CD4-positive, CD25-positive, alpha-beta regulatory T cell (primary cell): Measurements from ENCODE around the gene RBM22. TPM values are rescaled to one million over a fixed set of nuclear protein-coding genes. Genes with fewer than 3 reads are reported as not detected.

ENCODE experiments used
- ATAC-seq, 2 donors: fragments of 150-1000 bp; cut with Tn5 transposase; one replicate each; pipeline ENCODE4 v1.10.0; 2021; ENCODE audit warnings: low read depth in 2 of 2, moderate number of reproducible peaks in 2 of 2, moderate library complexity in 1 of 2
- DNase-seq, 3 donors: peaks; one replicate each; pipeline versions ENCODE4 v3.0.0 to v3.0.0-alpha.2; 2012 to 2022; ENCODE audit warnings: mixed read lengths in 1 of 3
- H3K27ac ChIP-seq: one replicate; pipeline ENCODE4 v1.7.0; 2013; ENCODE audit warnings: mild to moderate bottlenecking, low read length; ENCODE audit not compliant: insufficient read depth, poor library complexity, severe bottlenecking
- H3K27me3 ChIP-seq: one replicate; pipeline ENCODE4 v1.7.0; 2013; ENCODE audit warnings: low read length; ENCODE audit not compliant: control insufficient read depth, insufficient read depth
- H3K36me3 ChIP-seq: one replicate; pipeline ENCODE4 v1.7.0; 2013; ENCODE audit warnings: mild to moderate bottlenecking, low read length, moderate library complexity; ENCODE audit not compliant: control insufficient read depth, insufficient read depth
- H3K4me1 ChIP-seq: 2 replicates; pipeline ENCODE4 v1.7.0; 2013; ENCODE audit warnings: mild to moderate bottlenecking, low read length; ENCODE audit not compliant: insufficient read depth, control insufficient read depth, poor library complexity, severe bottlenecking
- H3K4me3 ChIP-seq: one replicate; pipeline ENCODE4 v1.7.0; 2013; ENCODE audit warnings: low read depth, mild to moderate bottlenecking, low read length, moderate library complexity
- H3K9me3 ChIP-seq, 2 experiments: 1 replicate in 1 of 2; 2 replicates in 1 of 2; pipeline ENCODE4 v1.7.0; 2013; ENCODE audit warnings: low read length in 2 of 2, mild to moderate bottlenecking in 1 of 2, moderate library complexity in 1 of 2; ENCODE audit not compliant: control insufficient read depth in 2 of 2
- H3K27ac Mint-ChIP-seq, 3 donors: one replicate each; pipeline ENCODE4 v1.8.0; 2020 to 2022; ENCODE audit warnings: mild to moderate bottlenecking in 3 of 3, mixed read lengths in 3 of 3, moderate library complexity in 2 of 3
- H3K27me3 Mint-ChIP-seq: one replicate; pipeline ENCODE4 v1.8.0; 2022; ENCODE audit warnings: mild to moderate bottlenecking, mixed read lengths
- H3K36me3 Mint-ChIP-seq: one replicate; pipeline ENCODE4 v1.8.0; 2020; ENCODE audit warnings: mixed read lengths
- H3K4me1 Mint-ChIP-seq, 4 donors: one replicate each; pipeline ENCODE4 v1.8.0; 2020 to 2022; ENCODE audit warnings: mixed read lengths in 4 of 4, mild to moderate bottlenecking in 1 of 4
- H3K4me3 Mint-ChIP-seq, 4 donors: one replicate each; pipeline ENCODE4 v1.8.0; 2020 to 2022; ENCODE audit warnings: mild to moderate bottlenecking in 4 of 4, mixed read lengths in 4 of 4, moderate library complexity in 3 of 4
- H3K9me3 Mint-ChIP-seq, 7 donors: one replicate each; pipeline ENCODE4 v1.8.0; 2020 to 2022; ENCODE audit warnings: mixed read lengths in 7 of 7, mild to moderate bottlenecking in 3 of 7, moderate library complexity in 2 of 7
- polyA plus RNA-seq, 4 donors: library from polyadenylated mRNA; unstranded; fragments of 300-500 nt; fragmentation: Illumina TruSeq; gene quantifications; one replicate each; pipeline ENCODE4 v1.2.3, GENCODE V29; 2021
- total RNA-seq: library from RNA; stranded (reverse); gene quantifications from one replicate; pipeline ENCODE4 v1.2.3, GENCODE V29; 2022

The RBM22 gene
- total and polyA plus RNA-seq, 5 donors from 2014 or later, result 67.9 to 109 (median 70.5) TPM

- H3K27ac Mint-ChIP-seq, result peak within 1 kb of the TSS in 2 of 3 donors; percentile 25 to 70
Measured at GRCh38 chr5:150661086-150661485, 39.8 kb downstream of the RBM22 start, which contains the start of gene MYOZ3. MYOZ3 (plus strand) TSS chr5:150661251; CDS start chr5:150662942, 1,691 bp downstream.

GRCh38 chr5:150660108-150660831 is 40.6 kb downstream of the RBM22 start:
- Histone ChIP-seq H3K9me3 (no peaks in the 10 kb centered on the region), H3K27me3 (peaks cover 3% of the 10 kb centered on the region), H3K27ac (no peak overlapping the region), H3K36me3 (no peaks in the 10 kb centered on the region), H3K4me3 (no peak overlapping the region), H3K4me1 (peaks cover 7% of the 10 kb centered on the region)
- peak overlapping the region in 1 of 3 donors; percentile 25 for H3K27ac Mint-ChIP-seq
- DNase-seq, result no peak
- H3K4me1 Mint-ChIP-seq, result peaks cover 4 to 9% (median 6%) of the 10 kb centered on the region in 4 donors
- ATAC-seq, result no peak
- peak overlapping the region in 1 of 4 donors; percentile 10 for H3K4me3 Mint-ChIP-seq
- H3K27me3 Mint-ChIP-seq, result peaks cover 28% of the 10 kb centered on the region
- H3K9me3 Mint-ChIP-seq, result peaks cover 0 to 2% (median 0%) of the 10 kb centered on the region in 7 donors
- H3K36me3 Mint-ChIP-seq, result no peaks in the 10 kb centered on the region

More at GRCh38 chr5:150661086-150661485, 39.8 kb downstream of the RBM22 start, which contains the start of gene MYOZ3:
- no peaks in the 10 kb centered on the region for H3K9me3 ChIP-seq
- no peaks in the 10 kb centered on the region for H3K36me3 Mint-ChIP-seq
- peaks cover 24% of the 10 kb centered on the region for H3K27me3 Mint-ChIP-seq
- no peak for ATAC-seq
- H3K27ac ChIP-seq, result no peak within 1 kb of the TSS
- peaks cover 3% of the 10 kb centered on the region for H3K27me3 ChIP-seq
- H3K4me3 ChIP-seq, result no peak within 1 kb of the TSS
- DNase-seq, result no peak
- no peaks in the 10 kb centered on the region for H3K36me3 ChIP-seq
- H3K4me3 Mint-ChIP-seq, result peak within 1 kb of the TSS in 1 of 4 donors; percentile 28
- H3K4me1 Mint-ChIP-seq, result peaks cover under 1 to 6% (median 5%) of the 10 kb centered on the region in 4 donors
- peaks cover 0 to 2% (median 0%) of the 10 kb centered on the region in 7 donors for H3K9me3 Mint-ChIP-seq
- peaks cover 5% of the 10 kb centered on the region for H3K4me1 ChIP-seq

- ATAC-seq (no peak), DNase-seq (no peak)
- peaks cover 3% of the 10 kb centered on the region for H3K27me3 ChIP-seq
- Mint-ChIP-seq H3K9me3 (peaks cover 0 to 2% (median 0%) of the 10 kb centered on the region in 7 donors), H3K27ac (no peak overlapping the region), H3K4me3 (no peak overlapping the region), H3K4me1 (peaks cover 4 to 9% (median 6%) of the 10 kb centered on the region in 4 donors), H3K36me3 (no peaks in the 10 kb centered on the region), H3K27me3 (peaks cover 23% of the 10 kb centered on the region)
- no peaks in the 10 kb centered on the region for H3K36me3 ChIP-seq
- H3K4me3 ChIP-seq, result no peak overlapping the region
- peaks cover 7% of the 10 kb centered on the region for H3K4me1 ChIP-seq
- no peaks in the 10 kb centered on the region for H3K9me3 ChIP-seq
- no peak overlapping the region for H3K27ac ChIP-seq
Measured at GRCh38 chr5:150659360-150660107, 41.3 kb downstream of the RBM22 start.

- H3K4me1 ChIP-seq, result peaks cover 7% of the 10 kb centered on the region
- Mint-ChIP-seq H3K9me3 (peaks cover 0 to 2% (median 0%) of the 10 kb centered on the region in 7 donors), H3K36me3 (no peaks in the 10 kb centered on the region), H3K4me1 (peaks cover 4 to 9% (median 7%) of the 10 kb centered on the region in 4 donors), H3K4me3 (peak overlapping the region in 2 of 4 donors; percentile 51 to 81), H3K27ac (no peak overlapping the region), H3K27me3 (peaks cover 24% of the 10 kb centered on the region)
- no peaks in the 10 kb centered on the region for H3K9me3 ChIP-seq
- no peak for ATAC-seq
- no peak overlapping the region for H3K27ac ChIP-seq
- no peaks in the 10 kb centered on the region for H3K36me3 ChIP-seq
- H3K4me3 ChIP-seq, result no peak overlapping the region
- no peak for DNase-seq
- no peaks in the 10 kb centered on the region for H3K27me3 ChIP-seq
Measured at GRCh38 chr5:150658699-150659265, 42.1 kb downstream of the RBM22 start.

GRCh38 chr5:150658121-150658520 is 42.7 kb downstream of the RBM22 start:
- peak overlapping the region; percentile 40 to 82 (median 76) for H3K4me3 Mint-ChIP-seq
- no peaks in the 10 kb centered on the region for H3K36me3 Mint-ChIP-seq
- no peak overlapping the region for H3K27ac Mint-ChIP-seq

GRCh38 chr5:150656191-150657132 is 44.4 kb downstream of the RBM22 start:
- no peaks in the 10 kb centered on the region for H3K36me3 Mint-ChIP-seq
- Histone ChIP-seq H3K27ac (no peak overlapping the region), H3K4me3 (peak overlapping the region; percentile 53), H3K36me3 (no peaks in the 10 kb centered on the region), H3K4me1 (peaks cover 7% of the 10 kb centered on the region), H3K27me3 (no peaks in the 10 kb centered on the region), H3K9me3 (no peaks in the 10 kb centered on the region)
- peak; percentile 80 to 83 for ATAC-seq
- peaks cover 4 to 9% (median 7%) of the 10 kb centered on the region in 4 donors for H3K4me1 Mint-ChIP-seq
- DNase-seq, result peak; percentile 69 to 81 (median 70)
- peaks cover 0 to 2% (median 0%) of the 10 kb centered on the region in 7 donors for H3K9me3 Mint-ChIP-seq
- peak overlapping the region in 1 of 3 donors; percentile 77 for H3K27ac Mint-ChIP-seq
- H3K4me3 Mint-ChIP-seq, result peak overlapping the region; percentile 76 to 90 (median 82)
- peaks cover 27% of the 10 kb centered on the region for H3K27me3 Mint-ChIP-seq

More at GRCh38 chr5:150658121-150658520, 42.7 kb downstream of the RBM22 start:
- Histone ChIP-seq H3K4me1 (peaks cover 7% of the 10 kb centered on the region), H3K27me3 (no peaks in the 10 kb centered on the region), H3K4me3 (no peak overlapping the region), H3K27ac (no peak overlapping the region), H3K36me3 (no peaks in the 10 kb centered on the region), H3K9me3 (no peaks in the 10 kb centered on the region)
- DNase-seq (no peak), ATAC-seq (no peak)
- Mint-ChIP-seq H3K9me3 (peaks cover 0 to 2% (median 0%) of the 10 kb centered on the region in 7 donors), H3K4me1 (peaks cover 4 to 9% (median 7%) of the 10 kb centered on the region in 4 donors), H3K27me3 (peaks cover 30% of the 10 kb centered on the region)
